Middle frontal gyrus (tissue), 1 donor: ENCODE measurements around the gene C6orf47.
A peak's percentile ranks its signal among the peaks of the same experiment; 100 is the strongest.

Experiments used
- DNase-seq: peaks from one replicate; pipeline ENCODE4 v3.0.0-alpha.2; 2015; ENCODE audit warnings: low spot score; ENCODE audit errors: extremely low spot score

The C6orf47 gene

DNA sequence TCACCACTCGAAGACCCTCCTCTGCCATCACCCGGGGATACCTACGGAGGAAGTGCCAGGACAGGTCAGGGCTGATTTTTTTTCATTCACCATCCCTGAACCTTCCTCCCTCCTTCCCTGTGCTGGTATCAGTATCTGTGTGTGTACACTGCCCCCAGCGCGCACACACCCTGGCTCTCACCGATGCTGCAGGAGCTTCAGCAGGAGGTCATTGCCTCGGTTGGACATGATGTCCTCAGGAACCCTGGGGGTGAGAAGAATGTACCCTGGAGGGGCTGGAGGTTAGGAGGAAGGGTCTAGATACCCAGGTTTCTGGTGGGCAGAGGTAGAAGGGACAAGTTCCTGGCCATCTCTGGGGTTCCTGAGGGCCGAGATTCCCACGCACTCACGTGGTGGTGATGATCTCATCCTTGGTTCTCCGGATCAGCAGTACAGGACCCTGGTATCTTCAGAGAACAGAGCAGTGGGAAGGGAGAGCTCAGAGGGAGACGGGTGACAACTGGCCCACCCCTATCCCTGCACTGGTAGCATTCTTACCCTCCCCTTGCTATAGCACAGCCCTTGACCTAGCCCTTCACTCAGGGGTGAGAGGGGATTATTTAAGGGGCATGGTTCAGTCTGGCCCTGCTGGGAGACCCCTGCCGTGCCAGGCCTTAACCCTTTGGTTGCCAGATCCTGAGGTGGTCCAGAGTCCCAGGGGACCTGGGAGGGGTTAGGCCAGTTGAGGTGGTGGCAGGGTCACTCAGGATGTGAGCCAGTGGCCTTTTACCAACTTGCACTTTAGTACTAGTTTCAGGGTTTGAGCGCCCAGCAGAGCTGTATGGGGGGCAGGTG, 27.5 kb upstream of the C6orf47 start:
- no peak for DNase-seq

DNA sequence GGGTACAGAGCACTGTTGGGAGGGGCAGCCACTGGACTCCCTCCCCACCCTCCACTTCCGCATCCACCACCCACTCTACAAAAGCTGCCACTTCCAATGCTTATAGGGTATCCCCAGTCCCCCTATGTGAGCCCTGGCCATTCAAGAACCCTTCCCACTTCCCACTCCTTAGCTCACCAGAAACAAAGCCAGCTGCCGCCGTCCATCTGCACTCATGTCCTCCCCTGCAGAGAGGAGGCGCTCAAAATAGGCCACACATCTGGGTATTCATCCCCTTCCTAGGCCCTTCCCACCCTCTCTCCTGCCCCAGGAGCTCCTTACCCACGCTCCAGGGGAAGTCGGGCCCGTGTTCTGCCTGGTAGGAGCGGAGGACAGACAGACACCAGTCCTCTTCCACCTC, 26.7 kb upstream of the C6orf47 start:
- no peak for DNase-seq

- no peak for DNase-seq
Observed at GRCh38 chr6:31686483-31686882, 25.9 kb upstream of the C6orf47 start.

- DNase-seq = no peak
Observed at GRCh38 chr6:31683591-31683990, 23.0 kb upstream of the C6orf47 start.

DNA sequence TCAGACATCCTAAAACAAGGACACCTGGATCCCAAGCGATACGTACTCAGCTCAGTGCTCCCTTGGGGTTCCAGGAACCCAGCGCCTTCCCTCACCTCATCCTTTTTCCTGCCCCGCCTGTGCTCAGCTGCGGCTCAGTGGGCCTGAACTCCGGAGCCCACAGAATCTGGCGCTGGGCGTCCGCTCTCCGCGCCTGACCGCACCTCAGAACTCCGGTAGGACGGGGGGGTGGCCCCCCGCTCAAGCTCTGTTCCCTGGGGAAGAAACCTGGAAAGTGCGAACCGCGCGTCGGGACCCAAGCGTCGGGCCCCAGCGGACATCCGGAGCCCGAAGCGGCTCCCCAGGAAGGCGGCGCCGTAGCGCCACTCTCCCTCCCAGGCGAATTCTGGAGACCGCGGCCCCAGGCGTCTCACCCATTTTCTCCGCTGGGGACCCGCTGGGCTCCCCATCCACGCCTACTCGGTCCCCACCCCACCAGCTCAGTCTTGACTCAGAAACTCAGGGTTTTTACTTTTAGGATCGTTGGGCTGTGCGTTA, 20.6 kb upstream of the C6orf47 start:
- DNase-seq = no peak

DNA sequence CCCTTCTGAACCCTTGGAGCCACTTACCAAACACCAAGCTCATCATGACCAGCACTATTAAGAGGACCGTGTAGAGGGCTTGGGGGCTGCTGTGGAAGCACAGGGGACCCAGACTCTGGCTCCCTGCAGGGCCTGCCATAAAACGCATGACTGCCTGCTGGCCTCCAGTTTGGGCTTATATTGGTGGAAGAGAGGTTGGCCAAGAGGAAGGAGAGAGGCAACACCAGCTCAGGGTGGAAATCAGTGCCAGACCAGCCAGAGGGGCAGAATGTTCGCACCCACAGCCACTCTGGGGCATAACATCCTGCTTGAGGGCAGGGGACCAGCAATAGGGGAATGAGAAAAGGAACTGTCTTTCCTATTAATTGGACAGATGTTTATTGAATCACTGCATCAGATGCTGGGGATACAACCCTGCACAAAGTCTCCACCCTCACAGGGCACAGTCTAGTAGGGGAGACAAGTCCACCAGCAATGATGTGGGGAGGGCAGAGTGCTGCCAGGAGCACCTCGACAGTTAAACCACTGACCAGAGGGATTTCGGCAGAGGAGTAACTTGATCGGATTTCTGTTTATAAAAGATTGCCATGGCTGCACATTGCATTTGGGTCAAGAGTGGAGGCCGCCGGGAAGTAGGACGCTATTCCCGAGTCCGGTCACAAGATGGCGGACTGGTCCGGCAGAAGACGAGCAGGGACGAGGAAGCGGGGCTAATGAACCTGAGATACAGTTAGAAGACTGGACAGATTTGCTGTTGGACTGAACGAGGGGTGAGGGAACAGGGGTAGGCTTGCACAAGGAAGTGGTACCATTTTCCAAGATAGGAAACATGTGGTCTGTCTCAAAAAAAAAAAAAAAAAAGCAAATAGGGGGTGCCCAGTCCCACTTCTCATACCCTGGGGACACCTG, 19.9 kb upstream of the C6orf47 start, which contains the start of gene LY6G5C:
Gene LY6G5C, minus strand, starts transcription at position 842 of the 909 bp plus-strand sequence. Its CDS starts 694 bp downstream, at position 148.
- peak; percentile 63 for DNase-seq

DNA sequence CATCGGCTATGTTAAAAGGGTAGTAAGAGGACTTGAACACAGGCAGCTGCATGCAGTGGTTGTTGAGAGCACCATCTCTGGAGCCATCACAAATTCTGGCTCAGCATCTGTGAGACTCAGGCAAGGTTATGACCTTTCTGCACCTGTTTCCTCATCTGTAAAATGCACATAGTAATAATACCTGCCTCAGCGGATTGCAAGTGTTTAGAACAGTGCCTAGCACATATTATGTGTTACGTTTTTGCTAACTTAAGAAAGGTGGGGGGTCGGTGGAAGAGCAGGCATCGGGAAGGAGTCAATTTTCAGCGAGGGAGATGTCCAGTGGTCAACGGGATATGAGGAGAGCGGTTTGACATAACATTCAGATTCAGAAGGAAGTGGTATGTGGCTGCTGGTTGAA, 17.4 kb upstream of the C6orf47 start:
- no peak for DNase-seq

- no peak for DNase-seq
Observed at GRCh38 chr6:31676904-31677303, 16.3 kb upstream of the C6orf47 start.

DNA sequence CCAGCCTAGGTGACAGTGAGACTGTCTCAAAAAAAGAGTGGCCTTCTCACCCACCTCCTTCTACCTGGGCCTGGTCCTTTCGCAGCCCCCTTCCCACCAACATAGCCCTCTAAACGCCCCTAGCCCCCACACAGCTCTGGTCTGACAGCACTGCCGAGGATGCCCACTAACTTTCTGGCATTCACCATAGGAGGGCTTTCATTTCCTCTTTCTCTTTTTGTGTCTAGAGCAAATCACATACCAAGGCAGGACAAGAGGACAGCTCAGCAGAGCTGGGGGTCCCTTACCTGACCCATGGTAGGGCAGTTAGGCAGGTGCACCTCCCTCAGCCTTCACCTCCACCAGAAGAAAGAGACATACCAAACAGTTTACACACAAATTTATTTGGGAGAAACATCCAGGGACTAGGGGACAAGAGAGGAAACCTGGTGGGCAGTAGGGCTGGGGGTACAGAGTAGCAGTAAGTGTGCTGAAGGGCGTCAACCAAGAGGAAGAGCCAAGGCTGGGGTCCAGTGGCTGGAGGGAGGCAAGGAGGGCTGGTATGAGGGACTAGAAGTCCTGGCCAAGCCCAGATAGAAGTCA, 15.8 kb upstream of the C6orf47 start:
- DNase-seq = no peak

DNA sequence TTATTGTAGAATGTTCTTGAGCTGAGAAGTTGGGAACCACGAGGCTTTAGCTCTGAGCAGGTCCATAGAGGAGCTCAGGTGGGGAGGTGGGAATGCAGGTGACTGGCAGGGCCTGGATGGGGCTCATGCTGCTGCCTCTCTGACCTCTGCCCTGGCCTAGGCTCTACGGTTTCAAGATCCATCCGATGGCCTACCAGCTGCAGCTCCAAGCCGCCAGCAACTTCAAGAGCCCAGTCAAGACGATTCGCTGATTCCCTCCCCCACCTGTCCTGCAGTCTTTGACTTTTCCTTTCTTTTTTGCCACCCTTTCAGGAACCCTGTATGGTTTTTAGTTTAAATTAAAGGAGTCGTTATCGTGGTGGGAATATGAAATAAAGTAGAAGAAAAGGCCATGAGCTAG, 9.1 kb upstream of the C6orf47 start, which contains the start of gene LY6G5B:
Gene LY6G5B, plus strand, starts transcription at position 301 of the 400 bp plus-strand sequence. CDS start 975 bp downstream, outside the sequence.
- no peak for DNase-seq

- no peak for DNase-seq
Observed at GRCh38 chr6:31666337-31666965, 5.9 kb upstream of the C6orf47 start.

- peak; percentile 99 for DNase-seq
Observed at GRCh38 chr6:31665501-31666336, 5.1 kb upstream of the C6orf47 start, which contains the start of gene CSNK2B. Gene CSNK2B (plus strand): TSS chr6:31666080. CDS start chr6:31666832, 752 bp downstream.

DNA sequence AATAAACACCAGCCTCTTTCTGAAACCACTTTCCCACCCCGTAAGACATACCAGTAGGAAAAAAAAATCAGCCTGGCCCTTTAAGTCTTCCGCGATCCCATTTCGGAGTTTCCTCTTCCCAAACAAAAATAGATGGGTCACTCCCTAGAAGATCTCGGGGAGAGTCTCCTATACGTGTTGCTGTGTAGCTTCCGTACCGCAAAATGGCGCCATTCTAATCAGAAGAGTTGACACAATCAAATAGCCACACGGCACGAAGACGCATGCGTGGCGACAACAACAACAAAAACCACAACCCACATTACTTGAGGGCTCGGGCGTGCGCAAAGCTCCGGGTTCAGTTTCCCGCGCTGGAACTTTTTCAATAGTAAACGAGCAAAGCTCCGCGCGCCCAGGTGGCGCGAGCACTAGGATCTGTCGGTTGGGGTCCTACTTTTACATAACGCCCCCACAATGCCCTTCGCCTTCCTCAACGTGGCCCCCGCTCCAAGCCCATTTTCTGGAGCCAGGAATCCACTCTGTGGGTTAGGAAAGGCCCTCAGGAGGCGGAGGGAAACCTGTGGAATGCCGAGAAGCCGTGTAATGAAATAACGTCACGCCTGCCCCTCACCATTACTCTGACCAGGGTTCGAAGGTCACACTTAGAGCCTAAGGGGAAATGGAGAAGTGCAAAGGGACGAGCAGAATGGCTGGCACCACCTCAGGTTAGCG, 4.4 kb upstream of the C6orf47 start, which contains the start of gene GPANK1:
Gene GPANK1, minus strand, starts transcription at position 208 of the 711 bp plus-strand sequence. CDS start 519 bp downstream, outside the sequence.
- DNase-seq = peak; percentile 93

GRCh38 chr6:31663961-31664789, 3.6 kb upstream of the C6orf47 start:
- DNase-seq = no peak

- DNase-seq = no peak
Observed at GRCh38 chr6:31663126-31663960, 2.8 kb upstream of the C6orf47 start.

GRCh38 chr6:31662124-31662723, 1.6 kb upstream of the C6orf47 start:
- no peak for DNase-seq
